ENCODE data around the gene APOH.

The APOH gene

GRCh38 chr17:66200685-66201092, 28.5 kb downstream of the APOH start:
- no peak overlapping the region for H3K4me3 ChIP-seq (ENCODE audit: low read depth, low read length)
- no peak for TF ChIP-seq POLR2A (IDR thresholded peaks at IDR 0.05; ENCODE audit: extremely low read depth, insufficient read length)
- TF ChIP-seq CTCF (IDR thresholded peaks at IDR 0.05; ENCODE audit: low read depth, low read length), result peak; percentile 60
- peak; percentile 89 for TF ChIP-seq MYC (IDR thresholded peaks at IDR 0.05; ENCODE audit: low read depth, low read length)
- TF ChIP-seq MAX (IDR thresholded peaks at IDR 0.05; ENCODE audit: low read depth, low read length), result peak; percentile 89
- peak; percentile 70 for DNase-seq (ENCODE audit: low read depth)

- TF ChIP-seq MYC (IDR thresholded peaks at IDR 0.05; ENCODE audit: low read depth, low read length) (no peak), MAX (IDR thresholded peaks at IDR 0.05; ENCODE audit: low read depth, low read length) (no peak), CTCF (IDR thresholded peaks at IDR 0.05; ENCODE audit: low read depth, low read length) (no peak), POLR2A (IDR thresholded peaks at IDR 0.05; ENCODE audit: extremely low read depth, insufficient read length) (no peak)
- no peak overlapping the region for H3K4me3 ChIP-seq (ENCODE audit: low read depth, low read length)
- no peak for DNase-seq (ENCODE audit: low read depth)
Measured at GRCh38 chr17:66198242-66198641, 31.0 kb downstream of the APOH start.

GRCh38 chr17:66192378-66192687, 36.9 kb downstream of the APOH start:
- TF ChIP-seq MYC (IDR thresholded peaks at IDR 0.05; ENCODE audit: low read depth, low read length) (no peak), POLR2A (IDR thresholded peaks at IDR 0.05; ENCODE audit: extremely low read depth, insufficient read length) (no peak), CTCF (IDR thresholded peaks at IDR 0.05; ENCODE audit: low read depth, low read length) (no peak), MAX (IDR thresholded peaks at IDR 0.05; ENCODE audit: low read depth, low read length) (no peak)
- no peak for DNase-seq (ENCODE audit: low read depth)
- peak overlapping the region; percentile 36 for H3K4me3 ChIP-seq (ENCODE audit: low read depth, low read length)

GRCh38 chr17:66191593-66192377, 37.4 kb downstream of the APOH start, which contains the start of gene CEP112:
Gene CEP112 (minus strand): TSS chr17:66192133.
- TF ChIP-seq MYC (IDR thresholded peaks at IDR 0.05; ENCODE audit: low read depth, low read length), result 0 out of 2 replicates have a peak, but pooled peaks have one; percentile 6
- peak; percentile 17; the same call in 1 of the 2 replicates for TF ChIP-seq MAX (IDR thresholded peaks at IDR 0.05; ENCODE audit: low read depth, low read length)
- TF ChIP-seq CTCF (IDR thresholded peaks at IDR 0.05; ENCODE audit: low read depth, low read length), result no peak
- DNase-seq (ENCODE audit: low read depth), result peak; percentile 87
- peak within 1 kb of the TSS; percentile 58 for H3K4me3 ChIP-seq (ENCODE audit: low read depth, low read length)

GRCh38 chr17:66190738-66191592, 38.2 kb downstream of the APOH start:
- H3K4me3 ChIP-seq (ENCODE audit: low read depth, low read length), result peak overlapping the region; percentile 58
- TF ChIP-seq MYC (IDR thresholded peaks at IDR 0.05; ENCODE audit: low read depth, low read length) (no peak), CTCF (IDR thresholded peaks at IDR 0.05; ENCODE audit: low read depth, low read length) (no peak), POLR2A (IDR thresholded peaks at IDR 0.05; ENCODE audit: extremely low read depth, insufficient read length) (no peak), MAX (IDR thresholded peaks at IDR 0.05; ENCODE audit: low read depth, low read length) (no peak)
- no peak for DNase-seq (ENCODE audit: low read depth)
